Measurements from ENCODE around the gene PAWR. TPM values are rescaled to one million over a fixed set of nuclear protein-coding genes. Genes with fewer than 3 reads are reported as not detected.

Gene PAWR
- total and polyA plus RNA-seq, 2 donors (not counting 1 experiment from before 2014, with no cell fraction given): 6.5 to 16.0 TPM

DNA sequence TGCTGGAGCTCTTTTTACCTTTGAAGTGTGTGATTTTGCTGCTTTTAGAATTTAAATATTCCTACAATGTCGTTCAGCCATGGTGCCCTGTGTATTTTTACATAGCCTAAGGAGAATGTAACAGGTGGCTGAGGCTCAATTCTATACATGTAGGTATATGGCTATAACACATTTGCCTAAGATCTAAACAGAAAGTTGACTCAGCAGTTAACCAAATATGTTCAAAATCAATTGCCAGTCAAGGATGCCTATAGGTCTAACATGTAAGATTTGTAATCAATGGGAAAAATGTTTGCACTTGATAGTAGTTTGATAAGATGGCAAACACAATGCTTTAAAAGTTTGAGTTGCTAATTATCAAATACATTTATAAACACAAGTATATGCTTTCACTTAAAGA is 8.2 kb downstream of the PAWR start:
- no peaks in the 10 kb centered on the region for H3K79me2 ChIP-seq (ENCODE audit: control insufficient read depth, insufficient read depth, low read length)
- TF ChIP-seq, protein P1, sequence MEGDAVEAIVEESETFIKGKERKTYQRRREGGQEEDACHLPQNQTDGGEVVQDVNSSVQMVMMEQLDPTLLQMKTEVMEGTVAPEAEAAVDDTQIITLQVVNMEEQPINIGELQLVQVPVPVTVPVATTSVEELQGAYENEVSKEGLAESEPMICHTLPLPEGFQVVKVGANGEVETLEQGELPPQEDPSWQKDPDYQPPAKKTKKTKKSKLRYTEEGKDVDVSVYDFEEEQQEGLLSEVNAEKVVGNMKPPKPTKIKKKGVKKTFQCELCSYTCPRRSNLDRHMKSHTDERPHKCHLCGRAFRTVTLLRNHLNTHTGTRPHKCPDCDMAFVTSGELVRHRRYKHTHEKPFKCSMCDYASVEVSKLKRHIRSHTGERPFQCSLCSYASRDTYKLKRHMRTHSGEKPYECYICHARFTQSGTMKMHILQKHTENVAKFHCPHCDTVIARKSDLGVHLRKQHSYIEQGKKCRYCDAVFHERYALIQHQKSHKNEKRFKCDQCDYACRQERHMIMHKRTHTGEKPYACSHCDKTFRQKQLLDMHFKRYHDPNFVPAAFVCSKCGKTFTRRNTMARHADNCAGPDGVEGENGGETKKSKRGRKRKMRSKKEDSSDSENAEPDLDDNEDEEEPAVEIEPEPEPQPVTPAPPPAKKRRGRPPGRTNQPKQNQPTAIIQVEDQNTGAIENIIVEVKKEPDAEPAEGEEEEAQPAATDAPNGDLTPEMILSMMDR (conservative IDR thresholded peaks at IDR 0.05 in 1 of 2, IDR thresholded peaks at IDR 0.05 in 1 of 2; ENCODE audit: low read depth in 1 of 2, low read length in 2 of 2): no peak
- TF ChIP-seq EZH2 (IDR thresholded peaks at IDR 0.05; ENCODE audit: low read length, missing control alignments): no peak
- H3K4me3 ChIP-seq (replicated peaks in 1 of 4; ENCODE audit: control extremely low read depth in 1 of 4, insufficient read depth in 1 of 4, low read depth in 3 of 4, low read length in 4 of 4): no peak overlapping the region
- no peak overlapping the region for H3K4me2 ChIP-seq (ENCODE audit: extremely low read depth, insufficient read depth, low read length)
- DNase-seq (ENCODE audit: low read depth in 2 of 2): no peak
- H2AFZ ChIP-seq (ENCODE audit: low read length): no peak overlapping the region
- no peaks in the 10 kb centered on the region for H4K20me1 ChIP-seq (ENCODE audit: control insufficient read depth, extremely low read depth, insufficient read depth, low read length)
- H3K27me3 ChIP-seq (ENCODE audit: control insufficient read depth, insufficient read depth, low read length): no peaks in the 10 kb centered on the region
- no peak overlapping the region for H3K9ac ChIP-seq (ENCODE audit: insufficient read depth, low read length)
- no peaks in the 10 kb centered on the region for H3K4me1 ChIP-seq (ENCODE audit: control insufficient read depth, extremely low read depth, insufficient read depth, low read length)
- H3K9me3 ChIP-seq (ENCODE audit: control insufficient read depth, insufficient read depth, low read depth, low read length): no peaks in the 10 kb centered on the region
- H3K36me3 ChIP-seq (ENCODE audit: control insufficient read depth, insufficient read depth, low read length): no peaks in the 10 kb centered on the region
- no peak overlapping the region for H3K27ac ChIP-seq (ENCODE audit: insufficient read depth, low read length)

DNA sequence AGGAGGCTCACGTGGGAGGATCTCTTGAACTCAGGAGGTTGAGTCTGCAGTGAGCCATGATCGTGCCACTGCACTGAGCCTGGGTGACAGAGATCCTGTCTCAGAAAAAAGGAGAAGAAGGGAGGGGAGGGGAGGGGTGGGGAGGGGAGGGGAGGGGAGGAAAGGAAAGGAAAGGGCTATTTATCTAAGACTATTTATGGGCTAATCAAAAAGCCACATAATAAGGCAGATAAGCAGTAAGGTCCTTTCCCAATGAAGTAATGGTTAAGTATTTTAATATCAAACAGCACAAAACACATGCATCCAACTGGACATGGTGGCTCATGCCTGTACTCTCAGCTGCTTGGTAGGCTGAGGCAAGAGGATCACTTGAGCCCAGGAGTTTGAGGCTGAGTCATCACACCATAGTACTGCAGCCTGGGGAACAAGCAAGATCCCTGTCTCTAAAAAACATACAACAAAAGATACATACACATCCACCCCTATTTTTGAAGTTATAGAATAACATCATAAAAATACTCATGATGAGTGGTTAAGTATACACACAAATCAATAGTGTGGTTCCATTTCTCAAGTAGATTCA is 9.7 kb downstream of the PAWR start:
- no peak overlapping the region for H3K4me3 ChIP-seq (replicated peaks in 1 of 4; ENCODE audit: control extremely low read depth in 1 of 4, insufficient read depth in 1 of 4, low read depth in 3 of 4, low read length in 4 of 4)
- H4K20me1 ChIP-seq (ENCODE audit: control insufficient read depth, extremely low read depth, insufficient read depth, low read length): no peaks in the 10 kb centered on the region
- no peak overlapping the region for H3K27ac ChIP-seq (ENCODE audit: insufficient read depth, low read length)
- H3K9me3 ChIP-seq (ENCODE audit: control insufficient read depth, insufficient read depth, low read depth, low read length): no peaks in the 10 kb centered on the region
- no peak overlapping the region for H3K4me2 ChIP-seq (ENCODE audit: extremely low read depth, insufficient read depth, low read length)
- H3K4me1 ChIP-seq (ENCODE audit: control insufficient read depth, extremely low read depth, insufficient read depth, low read length): no peaks in the 10 kb centered on the region
- no peaks in the 10 kb centered on the region for H3K79me2 ChIP-seq (ENCODE audit: control insufficient read depth, insufficient read depth, low read length)
- H3K9ac ChIP-seq (ENCODE audit: insufficient read depth, low read length): no peak overlapping the region
- TF ChIP-seq, protein P1 (conservative IDR thresholded peaks at IDR 0.05 in 1 of 2, IDR thresholded peaks at IDR 0.05 in 1 of 2; ENCODE audit: low read depth in 1 of 2, low read length in 2 of 2): no peak
- TF ChIP-seq EZH2 (IDR thresholded peaks at IDR 0.05; ENCODE audit: low read length, missing control alignments): no peak
- no peaks in the 10 kb centered on the region for H3K27me3 ChIP-seq (ENCODE audit: control insufficient read depth, insufficient read depth, low read length)
- H3K36me3 ChIP-seq (ENCODE audit: control insufficient read depth, insufficient read depth, low read length): no peaks in the 10 kb centered on the region
- no peak overlapping the region for H2AFZ ChIP-seq (ENCODE audit: low read length)
- DNase-seq (ENCODE audit: low read depth in 2 of 2): peak; percentile 56 to 86

DNA sequence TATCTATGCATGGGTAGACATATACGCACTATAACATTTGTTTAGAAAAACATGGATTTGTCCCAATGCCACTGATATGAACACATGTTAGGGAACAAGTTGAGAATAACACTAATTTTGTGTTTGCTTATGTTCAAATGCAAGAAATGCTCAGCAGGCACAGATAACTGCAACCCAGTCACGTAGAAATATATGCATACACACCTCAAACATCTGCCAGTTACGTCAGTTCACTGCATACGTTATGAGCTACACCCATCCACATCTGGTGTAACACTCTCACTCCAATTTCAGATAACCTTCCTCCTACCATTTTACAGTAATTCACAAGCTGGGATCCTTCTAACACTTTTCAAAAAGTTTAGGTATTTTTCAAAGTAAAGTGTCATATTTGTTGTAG is 10.7 kb downstream of the PAWR start:
- H3K36me3 ChIP-seq (ENCODE audit: control insufficient read depth, insufficient read depth, low read length): no peaks in the 10 kb centered on the region
- TF ChIP-seq EZH2 (IDR thresholded peaks at IDR 0.05; ENCODE audit: low read length, missing control alignments): no peak
- TF ChIP-seq, protein P1 (conservative IDR thresholded peaks at IDR 0.05 in 1 of 2, IDR thresholded peaks at IDR 0.05 in 1 of 2; ENCODE audit: low read depth in 1 of 2, low read length in 2 of 2): no peak
- no peak overlapping the region for H3K9ac ChIP-seq (ENCODE audit: insufficient read depth, low read length)
- DNase-seq (ENCODE audit: low read depth in 2 of 2): no peak
- no peaks in the 10 kb centered on the region for H3K9me3 ChIP-seq (ENCODE audit: control insufficient read depth, insufficient read depth, low read depth, low read length)
- H4K20me1 ChIP-seq (ENCODE audit: control insufficient read depth, extremely low read depth, insufficient read depth, low read length): no peaks in the 10 kb centered on the region
- H3K4me2 ChIP-seq (ENCODE audit: extremely low read depth, insufficient read depth, low read length): no peak overlapping the region
- no peaks in the 10 kb centered on the region for H3K79me2 ChIP-seq (ENCODE audit: control insufficient read depth, insufficient read depth, low read length)
- no peak overlapping the region for H3K4me3 ChIP-seq (replicated peaks in 1 of 4; ENCODE audit: control extremely low read depth in 1 of 4, insufficient read depth in 1 of 4, low read depth in 3 of 4, low read length in 4 of 4)
- no peaks in the 10 kb centered on the region for H3K27me3 ChIP-seq (ENCODE audit: control insufficient read depth, insufficient read depth, low read length)
- no peak overlapping the region for H3K27ac ChIP-seq (ENCODE audit: insufficient read depth, low read length)
- H3K4me1 ChIP-seq (ENCODE audit: control insufficient read depth, extremely low read depth, insufficient read depth, low read length): no peaks in the 10 kb centered on the region
- no peak overlapping the region for H2AFZ ChIP-seq (ENCODE audit: low read length)

All from fibroblast of lung (primary cell).